Renal cortex interstitium (tissue), 11 donors: Measurements from ENCODE around the gene KCTD19. TPM values are rescaled to one million over a fixed set of nuclear protein-coding genes. Genes with fewer than 3 reads are reported as not detected.

ENCODE experiments used
- DNase-seq, 11 donors: peaks; one replicate each; pipeline ENCODE4 v3.0.0-alpha.2; 2013; ENCODE audit warnings: low read depth in 9 of 11, low spot score in 4 of 11; ENCODE audit errors: extremely low read depth in 1 of 11
- polyA plus RNA-seq, 3 donors: library from polyadenylated mRNA; unstranded; fragments of 120-200 nt; gene quantifications; one replicate each; pipeline ENCODE4 v1.2.1, GENCODE V29; 2013; ENCODE audit not compliant: insufficient read length in 3 of 3

The KCTD19 gene
- polyA plus RNA-seq, 3 donors, result 1.2 to 2.4 (median 1.4) TPM

GRCh38 chr16:67270931-67271338 is 55.6 kb downstream of the KCTD19 start:
- DNase-seq, result no peak

DNA sequence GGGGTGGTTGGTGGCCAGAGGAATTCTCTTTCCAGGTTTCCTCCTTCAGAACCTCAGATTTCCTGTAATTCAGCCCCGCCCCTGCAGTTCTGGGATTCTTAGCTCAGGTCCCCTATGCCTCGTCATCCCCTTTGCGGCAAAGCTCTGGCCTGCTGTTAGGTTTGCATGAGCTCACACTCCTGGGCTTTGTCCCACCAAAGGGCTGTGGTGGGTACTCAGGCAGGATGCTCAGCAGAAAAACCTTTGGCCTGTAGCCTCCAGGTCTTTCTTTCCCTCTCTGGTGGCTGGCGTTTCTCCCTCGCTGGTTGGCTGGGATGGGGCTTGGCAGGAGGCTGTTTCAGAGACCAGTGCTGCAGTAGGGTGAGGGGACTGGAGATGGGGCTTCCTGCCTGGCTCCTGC is 56.8 kb downstream of the KCTD19 start:
- DNase-seq, result no peak

DNA sequence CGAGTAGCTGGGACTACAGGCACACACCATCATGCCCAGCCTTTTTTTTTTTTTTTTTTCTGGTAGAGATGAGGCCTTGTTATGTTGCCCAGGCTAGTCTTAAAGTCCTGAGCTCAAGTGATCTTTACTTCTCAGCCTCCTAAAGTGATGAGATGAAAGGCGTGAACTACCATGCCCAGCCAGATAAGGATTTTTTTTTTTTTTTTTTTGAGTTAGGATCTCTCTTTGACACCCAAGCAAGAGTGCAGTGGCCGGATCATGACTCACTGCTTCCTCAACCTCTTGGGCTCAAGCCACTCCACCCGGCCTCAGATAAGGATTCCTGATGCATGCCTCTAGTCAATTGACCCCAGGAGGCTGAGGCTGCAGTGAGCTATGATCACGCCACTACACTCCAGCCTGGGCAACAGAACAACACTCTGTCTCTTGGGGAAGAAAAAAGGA is 58.4 kb downstream of the KCTD19 start:
- DNase-seq, result no peak

DNA sequence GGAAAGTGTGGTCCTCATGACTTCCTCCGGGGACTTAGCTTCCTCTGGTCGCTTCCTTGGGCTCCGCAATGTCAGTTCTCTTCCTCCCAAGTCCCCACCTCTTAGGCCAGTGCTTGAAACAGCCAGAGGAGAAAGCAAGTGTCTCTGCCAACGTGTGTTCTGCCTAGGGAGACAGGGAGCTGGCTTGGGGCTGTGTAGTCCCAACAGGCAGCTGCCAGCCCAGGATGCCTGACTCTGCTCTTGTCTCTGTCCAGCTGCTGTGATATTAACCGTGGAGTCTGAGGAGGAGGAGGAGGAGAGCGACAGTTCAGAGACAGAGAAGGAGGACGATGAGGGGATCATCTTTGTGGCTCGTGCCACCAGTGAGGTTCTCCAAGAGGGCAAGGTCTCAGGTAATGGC is 60.7 kb downstream of the KCTD19 start:
- no peak for DNase-seq

DNA sequence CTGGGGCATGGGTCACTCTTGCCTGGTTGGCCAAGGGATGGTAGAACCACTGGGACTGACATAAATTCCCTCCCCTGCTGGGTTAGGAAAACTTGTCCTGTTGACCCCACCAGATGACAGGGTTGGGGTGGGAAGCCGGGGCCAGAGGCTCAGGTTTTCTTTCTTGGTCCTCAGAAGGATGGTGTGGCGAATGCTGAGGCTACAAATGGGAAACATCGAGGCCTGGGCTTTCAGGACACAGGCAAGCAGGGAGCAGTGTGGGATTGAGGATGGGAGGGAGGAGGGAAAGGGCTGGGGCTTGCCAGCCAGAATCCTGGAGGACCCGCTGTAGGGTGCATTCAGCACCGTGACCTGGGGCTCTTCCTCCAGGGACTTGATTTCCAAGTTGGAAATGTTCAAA is 61.7 kb downstream of the KCTD19 start:
- no peak for DNase-seq

- no peak for DNase-seq
Measured at GRCh38 chr16:67264277-67264676, 62.3 kb downstream of the KCTD19 start.

- no peak for DNase-seq
Measured at GRCh38 chr16:67263201-67263600, 63.3 kb downstream of the KCTD19 start.

- peak in 2 of 11 donors; percentile 28 to 45 for DNase-seq
Measured at GRCh38 chr16:67260426-67261063, 66.0 kb downstream of the KCTD19 start.

GRCh38 chr16:67259705-67260104 is 66.8 kb downstream of the KCTD19 start:
- no peak for DNase-seq

DNA sequence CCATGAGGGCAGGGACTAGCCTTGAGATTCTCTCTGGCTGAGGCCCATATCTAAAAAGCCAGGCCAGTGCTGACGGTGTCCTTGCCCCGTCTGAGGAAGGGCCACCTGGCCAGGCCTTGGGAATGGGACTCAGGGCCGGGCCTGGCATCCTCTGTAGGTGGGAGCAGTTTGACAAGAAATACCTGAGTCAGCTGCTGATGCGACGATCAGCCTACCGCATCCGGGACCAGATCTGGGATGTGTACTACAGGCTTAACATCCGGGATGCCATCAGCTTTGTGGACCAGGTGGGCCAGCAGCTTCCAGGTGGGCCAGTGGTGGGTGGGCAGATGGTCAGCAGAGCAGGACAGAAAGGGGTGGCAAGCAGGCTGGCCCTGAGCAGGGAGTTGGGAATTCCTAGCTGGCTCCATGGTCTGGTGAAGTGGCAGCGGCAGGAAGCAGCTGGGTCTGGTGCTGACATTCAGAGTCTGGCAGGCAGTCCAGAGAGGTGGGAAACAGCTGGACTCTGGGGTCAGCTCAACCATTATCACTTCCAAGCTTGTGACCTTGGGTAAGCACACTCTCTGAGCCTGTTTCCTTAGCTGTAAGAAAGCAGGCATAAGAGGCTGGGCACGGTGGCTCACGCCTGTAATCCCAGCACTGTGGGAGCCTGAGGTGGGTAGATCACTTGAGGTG is 68.2 kb downstream of the KCTD19 start:
- DNase-seq, result no peak

DNA sequence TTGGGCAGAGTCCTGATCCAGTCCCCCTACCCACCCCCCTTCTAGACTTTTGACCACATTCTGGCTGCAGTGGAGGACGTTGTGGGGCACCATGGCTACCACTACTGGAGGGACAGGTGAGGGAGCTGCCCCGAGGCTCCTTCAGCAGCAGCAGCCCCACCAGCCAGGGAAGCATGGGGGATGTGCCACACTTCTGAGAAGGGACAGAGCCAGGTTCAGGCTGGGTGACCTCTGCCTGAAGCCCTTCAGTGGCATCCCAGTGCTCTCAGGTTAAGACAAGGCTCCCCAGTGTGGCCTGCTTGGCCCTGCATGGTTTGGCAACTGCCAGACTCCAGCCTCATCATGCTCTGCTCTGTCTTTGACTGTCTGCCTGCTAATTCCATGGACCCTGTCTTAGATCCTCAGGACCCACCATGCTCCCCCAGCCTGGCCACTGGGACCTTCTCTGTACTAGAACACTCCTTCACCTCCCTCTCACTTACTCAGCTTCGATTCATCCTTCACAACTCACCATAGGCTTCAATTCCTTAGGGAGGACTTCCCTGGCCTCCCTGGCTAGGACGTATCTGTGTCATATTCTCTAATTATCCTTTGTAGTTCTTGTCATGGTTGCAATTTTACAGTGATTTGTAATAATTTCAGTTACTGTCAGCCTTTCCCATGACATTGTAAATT is 68.9 kb downstream of the KCTD19 start:
- DNase-seq, result no peak

DNA sequence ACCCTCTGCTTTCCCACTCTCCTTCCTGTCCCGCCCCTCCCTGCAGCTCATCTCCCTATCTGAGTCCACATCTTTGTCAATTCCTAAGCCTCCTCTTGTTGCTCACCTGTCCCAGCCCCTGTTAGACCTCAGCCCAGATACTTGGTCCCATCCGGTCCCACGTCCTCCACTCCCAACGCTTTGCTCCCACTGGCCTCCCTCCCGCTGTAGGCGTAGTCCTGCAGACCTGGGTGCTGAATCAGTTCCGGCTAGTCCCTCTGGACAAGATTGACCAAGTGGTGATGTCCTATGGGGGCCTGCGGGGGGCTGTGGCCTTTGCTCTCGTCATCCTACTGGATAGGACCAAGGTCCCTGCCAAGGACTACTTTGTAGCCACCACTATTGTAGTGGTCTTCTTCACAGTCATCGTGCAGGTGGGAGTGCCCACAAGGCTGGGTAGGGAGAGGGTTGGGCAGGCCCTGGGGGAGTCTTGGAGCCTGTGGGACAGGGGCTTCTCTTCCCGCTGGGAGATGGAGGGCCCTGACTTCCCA is 69.8 kb downstream of the KCTD19 start:
- no peak for DNase-seq

- DNase-seq, result no peak
Measured at GRCh38 chr16:67255553-67256221, 70.9 kb downstream of the KCTD19 start.

GRCh38 chr16:67254801-67255552 is 71.6 kb downstream of the KCTD19 start:
- no peak for DNase-seq

GRCh38 chr16:67252609-67253497 is 73.7 kb downstream of the KCTD19 start:
- DNase-seq, result no peak

DNA sequence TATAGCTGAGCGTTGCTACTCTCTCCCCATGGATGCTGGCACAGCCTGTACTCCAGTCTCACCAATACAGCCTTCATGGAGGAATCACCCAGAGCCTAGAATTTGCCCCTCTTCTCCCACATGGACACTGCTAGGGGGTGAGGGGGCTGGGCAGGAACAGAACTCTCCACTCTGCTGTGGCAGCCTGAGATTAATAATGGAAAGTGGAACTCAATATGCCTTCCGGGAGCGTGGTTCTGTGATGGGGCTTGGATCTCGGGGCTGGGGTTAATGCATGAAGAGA is 76.6 kb downstream of the KCTD19 start:
- no peak for DNase-seq

GRCh38 chr16:67249178-67250044 is 77.1 kb downstream of the KCTD19 start:
- DNase-seq, result no peak
